RWPE1 (cell line): ENCODE data around the gene CAPNS1.
"Not testable (repeated sequence)": the region's sequence is repeated elsewhere in the genome, so short reads cannot be mapped to it uniquely, and the experiment has no call there.

Experiments used
- CTCF ChIA-PET: fragments of 350-600 bp; sonication (Branson Sonifier 250); formaldehyde crosslinking; extraction: SDS; loops from one replicate; lab custom pipeline; 2021; lab: Yijun Ruan, JAX
- POLR2A ChIA-PET: fragments of 400-600 bp; formaldehyde crosslinking; extraction: SDS; loops from one replicate; lab custom pipeline; 2020; ENCODE audit warnings: antibody characterized with exemption; ENCODE audit not compliant: low non-redundant PET; lab: Yijun Ruan, JAX
- DNase-seq: peaks from one replicate; pipeline ENCODE4 v3.0.0; 2012; ENCODE audit warnings: low spot score
- H3K27ac ChIP-seq: fragments of 450-650 bp; 2 replicates; pipeline ENCODE4 v1.5.1; 2017
- TF ChIP-seq, protein P1 (sequence below): fragments of 450-650 bp; conservative IDR thresholded peaks from 2 replicates; pipeline ENCODE4 v1.5.1; 2017; ENCODE audit warnings: low read depth, mild to moderate bottlenecking

CAPNS1 gene

DNA sequence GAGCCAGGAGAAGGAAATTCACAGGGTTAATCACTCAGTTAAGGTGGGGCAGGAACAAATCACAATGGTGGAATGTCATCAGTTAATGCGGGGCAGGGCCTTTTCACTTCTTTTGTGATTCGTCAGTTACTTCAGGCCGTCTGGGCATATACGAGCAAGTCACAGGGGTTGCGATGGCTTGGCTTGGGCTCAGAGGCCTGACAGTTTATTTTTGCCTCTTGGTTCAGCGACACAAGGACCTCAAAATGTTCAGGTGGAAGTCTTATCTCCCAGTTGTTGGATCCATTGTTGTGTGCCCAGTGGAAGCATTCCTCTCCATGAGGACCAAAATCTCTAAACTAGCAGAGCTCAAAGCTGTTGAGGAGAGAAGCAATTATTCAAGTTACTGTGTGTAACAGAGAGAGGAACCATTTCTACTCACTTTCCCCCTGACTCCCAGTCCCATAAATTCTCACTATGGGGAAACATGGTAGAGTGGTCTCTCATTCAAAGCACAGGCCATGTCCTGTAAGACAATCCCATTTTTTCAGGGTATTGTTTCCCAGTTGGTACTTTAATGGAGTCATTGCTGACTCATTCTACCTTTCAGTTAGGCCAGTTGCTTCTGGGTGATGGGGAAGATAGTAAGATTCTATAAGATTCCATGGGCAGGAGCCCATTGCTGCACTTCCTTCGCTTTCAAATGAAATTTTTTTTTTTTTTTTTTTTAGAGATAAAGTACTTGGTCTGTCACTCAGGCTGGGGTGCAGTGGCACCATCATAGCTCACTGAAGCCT lies 21.1 kb downstream of the CAPNS1 start:
- ChIA-PET CTCF (interaction anchor here (0.6 kb wide), 1 partner anchor 33 kb away, joined by 3 read pairs; no protein-coding TSS in a partner anchor), POLR2A (no interaction called here)
- TF ChIP-seq, protein P1, sequence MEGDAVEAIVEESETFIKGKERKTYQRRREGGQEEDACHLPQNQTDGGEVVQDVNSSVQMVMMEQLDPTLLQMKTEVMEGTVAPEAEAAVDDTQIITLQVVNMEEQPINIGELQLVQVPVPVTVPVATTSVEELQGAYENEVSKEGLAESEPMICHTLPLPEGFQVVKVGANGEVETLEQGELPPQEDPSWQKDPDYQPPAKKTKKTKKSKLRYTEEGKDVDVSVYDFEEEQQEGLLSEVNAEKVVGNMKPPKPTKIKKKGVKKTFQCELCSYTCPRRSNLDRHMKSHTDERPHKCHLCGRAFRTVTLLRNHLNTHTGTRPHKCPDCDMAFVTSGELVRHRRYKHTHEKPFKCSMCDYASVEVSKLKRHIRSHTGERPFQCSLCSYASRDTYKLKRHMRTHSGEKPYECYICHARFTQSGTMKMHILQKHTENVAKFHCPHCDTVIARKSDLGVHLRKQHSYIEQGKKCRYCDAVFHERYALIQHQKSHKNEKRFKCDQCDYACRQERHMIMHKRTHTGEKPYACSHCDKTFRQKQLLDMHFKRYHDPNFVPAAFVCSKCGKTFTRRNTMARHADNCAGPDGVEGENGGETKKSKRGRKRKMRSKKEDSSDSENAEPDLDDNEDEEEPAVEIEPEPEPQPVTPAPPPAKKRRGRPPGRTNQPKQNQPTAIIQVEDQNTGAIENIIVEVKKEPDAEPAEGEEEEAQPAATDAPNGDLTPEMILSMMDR = no peak
- peak overlapping the region; percentile 52 for H3K27ac ChIP-seq
- DNase-seq = no peak

GRCh38 chr19:36163813-36164212 lies 23.9 kb downstream of the CAPNS1 start:
- POLR2A ChIA-PET = interaction anchor here (0.8 kb wide), 1 partner anchor 33 kb away, joined by 7 read pairs; no protein-coding TSS in a partner anchor
- TF ChIP-seq, protein P1 = no peak
- H3K27ac ChIP-seq = no peak overlapping the region; the same call in 1 of the 2 replicates
- no peak for DNase-seq
- CTCF ChIA-PET = interaction anchor here (1.0 kb wide), 1 partner anchor 36 kb away, joined by 3 read pairs; no protein-coding TSS in a partner anchor

GRCh38 chr19:36169084-36169760 lies 29.4 kb downstream of the CAPNS1 start:
- CTCF ChIA-PET = interaction anchor here (5.5 kb wide), 1 partner anchor 41 kb away, joined by 32 read pairs; no protein-coding TSS in a partner anchor
- POLR2A ChIA-PET = no interaction called here
- TF ChIP-seq, protein P1 = no peak
- peak overlapping the region; percentile 11; the same call in 1 of the 2 replicates for H3K27ac ChIP-seq
- DNase-seq = no peak

DNA sequence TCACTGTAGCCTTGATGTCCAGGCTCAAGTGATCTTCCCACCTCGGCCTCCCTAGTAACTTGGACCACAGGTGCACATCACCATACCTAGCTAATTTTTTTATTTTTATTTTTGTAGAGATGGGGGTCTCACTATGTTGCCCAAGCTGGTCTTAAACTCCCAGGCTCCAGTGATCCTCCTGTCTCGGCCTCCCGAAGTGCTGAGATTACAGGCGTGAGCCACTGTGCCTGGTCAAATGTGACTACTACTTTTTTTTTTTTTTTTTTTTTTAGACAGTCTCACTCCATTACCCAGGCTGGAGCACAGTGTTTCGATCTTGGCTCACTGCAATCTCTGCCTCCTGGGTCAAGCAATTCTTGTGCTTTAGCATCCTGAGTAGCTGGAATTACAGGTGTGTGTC lies 33.0 kb downstream of the CAPNS1 start:
- TF ChIP-seq, protein P1 = no peak
- ChIA-PET POLR2A (interaction anchor here (0.5 to 0.7 kb wide), 2 partner anchors 42 kb away, joined by 6 to 8 read pairs; partner anchors contain the start of gene ZNF565), CTCF (interaction anchor here (5.5 kb wide), 1 partner anchor 45 kb away, joined by 32 read pairs; no protein-coding TSS in a partner anchor)
- DNase-seq = no peak
- H3K27ac ChIP-seq = no peak overlapping the region

DNA sequence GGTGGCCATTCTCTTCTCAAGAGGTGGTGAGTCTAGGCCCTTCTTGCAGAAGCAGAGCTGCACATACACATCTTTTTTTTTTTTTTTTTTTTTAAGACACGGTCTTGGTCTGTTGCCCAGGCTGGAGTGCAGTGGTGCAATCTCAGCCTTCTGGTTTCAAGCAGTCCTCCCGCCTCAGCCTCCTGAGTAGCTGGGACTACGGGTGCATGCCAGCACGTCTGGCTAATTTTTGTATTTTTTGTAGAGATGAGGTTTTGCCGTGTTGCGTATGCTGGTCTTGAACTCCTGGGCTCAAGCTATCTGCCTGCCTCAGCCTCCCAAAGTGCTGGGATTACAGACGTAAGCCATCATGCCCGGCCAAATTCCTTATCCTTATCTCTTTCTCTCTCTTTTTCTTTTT lies 34.0 kb downstream of the CAPNS1 start:
- CTCF ChIA-PET, H3K27ac ChIP-seq, DNase-seq: not testable (repeated sequence)
- POLR2A ChIA-PET = interaction anchor here (0.7 kb wide), 1 partner anchor 485 kb away, joined by 7 read pairs; no protein-coding TSS in a partner anchor

- H3K27ac ChIP-seq, CTCF ChIA-PET, POLR2A ChIA-PET, DNase-seq: not testable (repeated sequence)
Measured at GRCh38 chr19:36179077-36179476, 39.2 kb downstream of the CAPNS1 start.

GRCh38 chr19:36182612-36183244 lies 42.9 kb downstream of the CAPNS1 start:
- no peak overlapping the region for H3K27ac ChIP-seq
- CTCF ChIA-PET = interaction anchor here (0.7 to 1.7 kb wide), 2 partner anchors 55 to 56 kb away, joined by 3 to 5 read pairs; no protein-coding TSS in a partner anchor
- peak; percentile 24 for DNase-seq
- POLR2A ChIA-PET = no interaction called here
- TF ChIP-seq, protein P1 = no peak
